NT2/D1 (cell line): ENCODE results near the gene TECTA.

Source experiments
- SUZ12 ChIP-seq: IDR thresholded peaks from 2 replicates; pipeline ENCODE4 v1.6.1; 2011; ENCODE audit not compliant: insufficient read length, insufficient read depth; ENCODE audit errors: extremely low read depth
- YY1 ChIP-seq: IDR thresholded peaks from 2 replicates; pipeline ENCODE4 v1.6.1; 2011; ENCODE audit not compliant: insufficient read length, insufficient read depth
- ZNF274 ChIP-seq: IDR thresholded peaks from 2 replicates; pipeline ENCODE4 v1.6.1; 2011; ENCODE audit warnings: mild to moderate bottlenecking, low read depth, low read length

- TF ChIP-seq ZNF274 (no peak), YY1 (no peak), SUZ12 (no peak)
Observed at GRCh38 chr11:121225382-121225781, 124.3 kb downstream of the TECTA start.
